ENCODE results near the gene BMP8A. TPM values are rescaled to one million over a fixed set of nuclear protein-coding genes. Genes with fewer than 3 reads are reported as not detected.
A peak's percentile ranks its signal among the peaks of the same experiment; 100 is the strongest.
"Not testable (repeated sequence)": the region's sequence is repeated elsewhere in the genome, so short reads cannot be mapped to it uniquely, and the experiment has no call there.

Gene BMP8A
- total RNA-seq, 2 experiments from 2014 or later: 0.16 TPM; not detected in 1

DNA sequence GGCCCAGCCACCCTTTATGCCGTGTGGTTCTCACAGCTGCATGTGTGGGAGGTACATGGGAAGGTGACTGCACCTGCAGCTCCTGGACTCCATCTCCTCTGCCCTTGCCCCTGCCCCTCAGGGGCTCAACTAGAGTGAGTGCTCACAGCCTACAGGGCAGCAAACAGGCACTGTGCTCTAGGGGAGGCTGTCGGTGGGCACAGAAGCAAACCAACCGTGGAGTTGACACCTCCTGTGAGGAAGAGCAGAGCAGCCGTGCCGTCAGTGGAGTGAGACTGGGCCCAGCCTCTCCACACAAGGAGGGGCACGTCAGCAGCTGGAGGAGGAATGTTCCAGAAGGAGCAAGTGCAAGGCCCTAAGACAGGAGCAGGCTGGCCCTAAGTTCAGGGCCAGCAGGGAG is 32.7 kb downstream of the BMP8A start:
- Mint-ChIP-seq H3K4me1 (peaks cover 2% of the 10 kb centered on the region), H3K27me3 (no peaks in the 10 kb centered on the region), H3K4me3 (no peak overlapping the region), H3K9me3 (ENCODE audit: low read depth) (no peaks in the 10 kb centered on the region), H3K36me3 (ENCODE audit: low read depth) (peaks cover 8% of the 10 kb centered on the region), H3K27ac (no peak overlapping the region)
- no peak for ATAC-seq
- DNase-seq: no peak
- ChIA-PET POLR2A (no interaction called here), CTCF (interaction anchor here (0.5 kb wide), 1 partner anchor 495 kb away, joined by 3 read pairs; no protein-coding TSS in a partner anchor)
- intact Hi-C loops (cut with DNase I, micrococcal nuclease): no loop called here

DNA sequence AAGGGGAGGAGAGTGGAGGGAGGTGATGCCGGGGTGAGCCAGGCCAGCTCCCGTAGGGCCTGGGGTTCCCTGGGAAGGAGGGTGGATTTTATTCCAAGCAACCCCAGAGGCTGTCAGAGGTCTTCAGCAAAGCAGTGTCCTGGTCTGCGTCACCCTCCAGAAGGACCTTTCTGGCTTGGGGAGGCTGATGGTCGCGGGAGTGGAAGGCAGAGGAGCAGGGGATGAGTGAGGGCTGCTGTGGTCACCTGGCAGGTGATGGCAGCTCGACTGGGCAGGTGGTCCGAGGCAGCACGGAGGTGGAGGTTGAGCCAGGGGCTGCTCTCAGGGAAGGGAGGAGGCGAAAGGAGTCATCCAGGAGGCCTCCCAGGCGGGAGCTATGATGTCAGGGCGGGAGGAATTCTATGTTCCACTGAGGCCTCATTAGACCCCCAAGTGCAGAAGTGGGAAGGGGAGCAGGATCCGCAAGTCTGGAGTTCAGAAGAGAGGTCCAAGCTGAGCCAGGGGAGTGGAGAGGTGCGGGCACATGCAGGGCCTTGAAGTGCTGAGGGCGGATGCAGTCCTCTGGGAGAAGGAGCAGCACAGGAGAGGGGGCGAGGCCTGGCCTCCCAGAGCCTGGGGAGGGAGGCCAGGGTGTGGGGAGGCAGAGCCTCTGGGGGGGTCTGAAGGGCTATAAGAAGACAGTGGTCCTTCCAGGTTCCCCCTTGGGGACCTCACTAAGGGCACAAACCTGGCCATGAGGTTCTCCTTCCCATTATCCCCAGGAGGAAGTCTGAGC is 33.3 kb downstream of the BMP8A start:
- intact Hi-C loops (cut with DNase I, micrococcal nuclease): no loop called here
- CTCF ChIA-PET: interaction anchor here (0.5 kb wide), 1 partner anchor 496 kb away, joined by 3 read pairs; no protein-coding TSS in a partner anchor
- H3K27ac Mint-ChIP-seq: peak overlapping the region; percentile 53
- POLR2A ChIA-PET: no interaction called here
- H3K27me3 Mint-ChIP-seq: no peaks in the 10 kb centered on the region
- H3K4me3 Mint-ChIP-seq: no peak overlapping the region
- peaks cover 9% of the 10 kb centered on the region for H3K36me3 Mint-ChIP-seq (ENCODE audit: low read depth)
- no peak for DNase-seq
- H3K4me1 Mint-ChIP-seq: peaks cover 2% of the 10 kb centered on the region
- ATAC-seq: no peak
- no peaks in the 10 kb centered on the region for H3K9me3 Mint-ChIP-seq (ENCODE audit: low read depth)

DNA sequence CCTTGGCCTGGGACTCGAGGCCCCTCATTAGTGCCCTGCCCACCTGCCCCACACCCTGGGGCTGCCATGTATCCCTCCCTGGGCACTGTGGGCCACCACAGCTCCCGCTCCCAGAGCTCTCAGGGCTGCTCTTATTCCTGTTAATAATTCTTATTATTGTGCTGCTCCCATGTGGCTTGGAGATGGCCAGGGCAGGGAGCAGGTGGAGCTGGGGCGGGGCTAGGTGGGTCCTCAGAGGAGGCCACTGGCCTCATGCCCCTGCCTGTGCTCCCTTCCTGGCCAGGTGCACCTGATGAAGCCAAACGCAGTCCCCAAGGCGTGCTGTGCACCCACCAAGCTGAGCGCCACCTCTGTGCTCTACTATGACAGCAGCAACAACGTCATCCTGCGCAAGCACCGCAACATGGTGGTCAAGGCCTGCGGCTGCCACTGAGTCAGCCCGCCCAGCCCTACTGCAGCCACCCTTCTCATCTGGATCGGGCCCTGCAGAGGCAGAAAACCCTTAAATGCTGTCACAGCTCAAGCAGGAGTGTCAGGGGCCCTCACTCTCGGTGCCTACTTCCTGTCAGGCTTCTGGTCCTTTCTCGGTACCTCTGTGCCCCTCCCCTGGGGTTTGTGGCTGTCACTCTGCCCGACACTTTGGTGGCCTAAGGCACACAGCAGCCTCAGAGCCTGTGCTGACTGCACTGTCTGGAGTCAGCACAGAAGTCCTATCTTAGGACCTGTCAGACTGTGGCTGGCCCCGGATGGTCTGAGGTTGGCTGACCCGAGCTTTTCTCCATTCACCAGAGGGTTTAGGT is 34.1 kb downstream of the BMP8A start:
- intact Hi-C loops (cut with DNase I, micrococcal nuclease): no loop called here

DNA sequence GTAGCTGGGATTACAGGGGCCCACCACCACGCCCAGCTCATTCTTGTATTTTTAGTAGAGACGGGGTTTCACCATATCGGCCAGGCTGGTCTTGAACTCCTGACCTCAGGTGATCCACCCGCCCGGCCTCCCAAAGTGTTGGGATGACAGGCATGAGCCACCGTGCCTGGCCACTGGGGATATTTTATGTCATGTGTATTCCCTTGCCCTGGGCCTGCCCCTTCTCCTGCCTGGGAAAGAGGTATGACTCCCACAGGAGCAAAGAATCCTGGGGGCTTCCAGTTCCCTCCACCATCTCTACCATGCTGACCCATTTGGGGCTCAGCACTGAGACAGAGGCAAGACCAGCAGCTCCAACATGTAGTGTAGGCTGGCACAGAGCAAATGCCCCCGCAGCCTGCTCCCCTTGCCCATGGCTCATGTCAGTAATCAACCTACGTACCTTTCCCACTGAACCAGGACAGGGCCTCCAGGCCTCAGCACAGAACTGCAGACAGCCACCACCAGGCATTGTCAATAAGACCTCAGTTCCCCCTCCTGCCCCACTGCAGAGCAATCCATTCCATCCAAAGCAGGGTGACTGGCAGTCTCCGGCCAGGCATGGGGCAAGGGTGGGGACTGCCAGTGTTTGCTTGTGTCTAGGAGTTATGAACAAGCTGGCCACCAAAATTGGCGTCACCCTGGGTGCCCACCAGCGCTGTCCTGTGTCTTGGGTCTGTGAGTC is 35.2 kb downstream of the BMP8A start:
- intact Hi-C loops (cut with DNase I, micrococcal nuclease): no loop called here
- H3K36me3 Mint-ChIP-seq (ENCODE audit: low read depth): peaks cover 9% of the 10 kb centered on the region
- ChIA-PET POLR2A (no interaction called here), CTCF (no interaction called here)
- DNase-seq: no peak
- no peak overlapping the region for H3K4me3 Mint-ChIP-seq
- peaks cover 2% of the 10 kb centered on the region for H3K4me1 Mint-ChIP-seq
- no peaks in the 10 kb centered on the region for H3K9me3 Mint-ChIP-seq (ENCODE audit: low read depth)
- no peaks in the 10 kb centered on the region for H3K27me3 Mint-ChIP-seq
- ATAC-seq: no peak
- H3K27ac Mint-ChIP-seq: no peak overlapping the region

More for the DNA sequence above, 34.1 kb downstream of the BMP8A start:
- no peaks in the 10 kb centered on the region for H3K9me3 Mint-ChIP-seq (ENCODE audit: low read depth)
- peak; percentile 49 for DNase-seq
- CTCF ChIA-PET: no interaction called here
- no peak overlapping the region for H3K4me3 Mint-ChIP-seq
- POLR2A ChIA-PET: no interaction called here
- H3K27me3 Mint-ChIP-seq: no peaks in the 10 kb centered on the region
- ATAC-seq: peak; percentile 80
- peaks cover 9% of the 10 kb centered on the region for H3K36me3 Mint-ChIP-seq (ENCODE audit: low read depth)
- peaks cover 2% of the 10 kb centered on the region for H3K4me1 Mint-ChIP-seq
- no peak overlapping the region for H3K27ac Mint-ChIP-seq

DNA sequence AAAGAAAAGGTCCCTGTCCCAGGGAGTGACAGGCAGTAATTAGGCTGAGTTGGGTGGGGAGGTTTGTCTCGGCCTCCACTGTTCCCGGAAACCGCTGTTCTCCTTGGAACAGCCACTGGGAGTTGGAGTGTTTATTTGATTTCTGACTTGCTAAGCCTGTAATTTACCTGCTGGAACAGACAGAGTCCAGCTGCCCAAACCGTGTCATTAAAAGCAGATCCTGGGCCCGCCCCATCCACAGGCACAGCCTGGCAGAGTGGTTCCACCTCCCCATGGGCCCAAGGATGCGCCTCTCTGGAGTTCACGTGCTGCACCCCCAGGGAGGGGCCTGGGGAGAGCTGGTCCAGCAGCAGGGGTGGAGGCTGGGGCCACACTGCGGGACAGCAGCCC is 35.7 kb downstream of the BMP8A start:
- H3K27ac Mint-ChIP-seq, ATAC-seq, CTCF ChIA-PET: not testable (repeated sequence)

DNA sequence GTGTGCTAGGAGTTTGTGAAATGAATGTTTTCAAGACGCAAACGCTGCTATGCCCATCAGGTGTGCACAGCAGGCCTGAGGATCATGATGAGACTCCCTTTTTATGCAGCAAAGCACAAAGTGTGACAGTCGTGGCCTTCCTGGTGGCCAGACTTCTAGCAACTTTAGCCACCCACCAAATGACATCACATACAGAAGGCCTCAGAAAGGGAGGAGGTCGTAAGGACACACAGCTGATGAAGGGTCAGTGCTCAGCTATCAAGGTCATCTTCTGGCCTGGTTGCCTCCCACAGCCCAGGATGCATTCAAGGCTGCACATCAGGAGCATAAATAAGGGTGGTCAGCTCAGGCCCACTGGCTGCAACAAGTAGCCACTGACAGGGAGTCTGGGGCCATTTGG is 36.6 kb downstream of the BMP8A start:
- Mint-ChIP-seq H3K4me3 (no peak overlapping the region), H3K36me3 (ENCODE audit: low read depth) (peaks cover 17% of the 10 kb centered on the region), H3K27ac (no peak overlapping the region), H3K4me1 (peaks cover 2% of the 10 kb centered on the region), H3K27me3 (no peaks in the 10 kb centered on the region), H3K9me3 (ENCODE audit: low read depth) (no peaks in the 10 kb centered on the region)
- intact Hi-C loops (cut with DNase I, micrococcal nuclease): no loop called here
- DNase-seq (no peak), ATAC-seq (no peak)
- ChIA-PET CTCF (interaction anchor here (0.6 to 0.7 kb wide), 2 partner anchors 19 to 82 kb away, joined by 3 to 4 read pairs; no protein-coding TSS in a partner anchor), POLR2A (no interaction called here)

More for the DNA sequence above, 35.7 kb downstream of the BMP8A start:
- intact Hi-C loops (cut with DNase I, micrococcal nuclease); DNase-seq; H3K9me3 Mint-ChIP-seq (ENCODE audit: low read depth); H3K27me3 Mint-ChIP-seq; H3K4me1 Mint-ChIP-seq; H3K4me3 Mint-ChIP-seq; POLR2A ChIA-PET: not testable (repeated sequence)
- peaks cover 15% of the 10 kb centered on the region for H3K36me3 Mint-ChIP-seq (ENCODE audit: low read depth)

DNA sequence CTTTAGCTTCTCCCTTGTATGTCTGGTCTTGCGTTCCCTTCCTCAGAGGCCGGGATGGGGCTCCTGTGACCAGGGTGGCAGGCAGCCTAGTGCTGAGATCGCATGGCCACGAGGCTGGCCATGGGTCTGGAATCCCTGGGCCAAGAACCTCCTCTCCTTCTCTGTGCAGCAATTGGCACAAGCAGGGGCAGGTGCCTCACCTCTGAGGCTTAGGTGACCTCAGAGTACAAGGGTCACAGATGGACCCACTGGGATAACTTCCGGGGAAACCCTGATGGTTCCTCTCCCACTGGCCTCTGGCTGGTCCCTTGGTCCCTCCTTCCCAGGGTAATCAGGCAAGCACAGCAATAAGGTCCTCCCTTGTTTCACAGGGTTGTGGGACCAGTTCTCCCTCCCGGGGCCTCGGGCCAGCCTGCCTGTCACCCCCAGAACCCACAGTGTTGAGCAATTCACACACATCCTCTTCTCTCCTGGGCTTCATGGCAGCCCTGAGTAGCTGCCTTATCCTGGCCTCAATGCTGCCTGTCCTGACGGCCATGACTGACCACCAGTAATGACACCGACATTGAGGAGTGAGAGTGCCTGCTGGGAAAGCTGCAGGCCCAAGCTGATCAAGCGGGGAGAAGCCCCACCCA is 38.6 kb downstream of the BMP8A start:
- intact Hi-C loops (cut with DNase I, micrococcal nuclease): no loop called here
- peaks cover 2% of the 10 kb centered on the region for H3K4me1 Mint-ChIP-seq
- no peak for DNase-seq
- H3K9me3 Mint-ChIP-seq (ENCODE audit: low read depth): no peaks in the 10 kb centered on the region
- H3K27me3 Mint-ChIP-seq: no peaks in the 10 kb centered on the region
- H3K4me3 Mint-ChIP-seq: no peak overlapping the region
- POLR2A ChIA-PET: no interaction called here
- peaks cover 14% of the 10 kb centered on the region for H3K36me3 Mint-ChIP-seq (ENCODE audit: low read depth)
- ATAC-seq: no peak
- CTCF ChIA-PET: interaction anchor here (0.6 to 1.2 kb wide), 5 partner anchors 9 to 312 kb away, joined by 3 to 4 read pairs (median 3); no protein-coding TSS in a partner anchor
- H3K27ac Mint-ChIP-seq: no peak overlapping the region

DNA sequence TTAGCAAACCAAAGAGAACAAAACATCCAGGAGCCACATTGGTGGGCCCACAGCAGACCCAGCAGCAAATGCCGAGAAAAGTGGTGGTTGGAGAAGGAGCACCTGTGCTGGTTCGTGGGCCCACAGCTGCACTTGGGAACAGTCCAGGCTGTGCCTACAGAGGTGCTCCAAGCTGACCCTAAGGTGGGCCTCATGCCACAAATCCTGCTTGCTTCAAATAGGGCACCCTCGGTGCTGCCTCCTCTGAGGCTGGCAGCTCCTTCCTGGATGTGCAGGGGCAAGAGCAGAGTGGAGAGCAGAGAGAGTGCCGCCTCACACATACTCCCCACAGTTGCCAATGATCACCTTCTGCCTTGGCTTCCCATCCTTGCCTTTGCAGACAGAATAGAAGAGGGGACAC is 40.1 kb downstream of the BMP8A start:
- no peak for DNase-seq
- Mint-ChIP-seq H3K4me1 (no peaks in the 10 kb centered on the region), H3K4me3 (no peak overlapping the region), H3K36me3 (ENCODE audit: low read depth) (peaks cover 20% of the 10 kb centered on the region), H3K9me3 (ENCODE audit: low read depth) (no peaks in the 10 kb centered on the region), H3K27me3 (no peaks in the 10 kb centered on the region), H3K27ac (no peak overlapping the region)
- CTCF ChIA-PET: no interaction called here
- POLR2A ChIA-PET: no interaction called here
- intact Hi-C loops (cut with DNase I, micrococcal nuclease): no loop called here
- ATAC-seq: no peak

DNA sequence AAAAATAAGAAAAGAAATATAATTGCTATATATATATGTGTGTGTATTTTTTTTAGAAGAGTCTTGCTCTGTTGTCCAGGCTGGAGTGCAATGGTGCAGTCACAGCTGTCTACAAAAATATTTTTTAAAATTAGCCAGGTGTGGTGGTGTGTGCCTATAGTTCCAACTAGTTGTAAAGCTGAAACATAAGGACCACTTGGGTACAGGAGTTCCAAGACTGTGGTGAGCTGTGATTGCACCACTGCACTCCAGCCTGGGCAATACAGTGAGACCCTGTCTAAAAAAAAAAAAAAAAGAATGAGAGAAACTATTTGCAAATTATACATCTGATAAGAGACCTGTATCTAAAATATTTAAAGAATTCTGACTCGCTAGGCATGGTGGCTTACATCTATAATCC is 42.0 kb downstream of the BMP8A start:
- Mint-ChIP-seq H3K27ac (no peak overlapping the region), H3K4me1 (no peaks in the 10 kb centered on the region), H3K9me3 (ENCODE audit: low read depth) (no peaks in the 10 kb centered on the region), H3K36me3 (ENCODE audit: low read depth) (peaks cover 21% of the 10 kb centered on the region), H3K4me3 (no peak overlapping the region), H3K27me3 (no peaks in the 10 kb centered on the region)
- POLR2A ChIA-PET: no interaction called here
- intact Hi-C loops (cut with DNase I, micrococcal nuclease): no loop called here
- CTCF ChIA-PET: interaction anchor here (0.5 to 0.8 kb wide), 2 partner anchors 56 to 63 kb away, joined by 3 read pairs; no protein-coding TSS in a partner anchor
- no peak for DNase-seq
- no peak for ATAC-seq

DNA sequence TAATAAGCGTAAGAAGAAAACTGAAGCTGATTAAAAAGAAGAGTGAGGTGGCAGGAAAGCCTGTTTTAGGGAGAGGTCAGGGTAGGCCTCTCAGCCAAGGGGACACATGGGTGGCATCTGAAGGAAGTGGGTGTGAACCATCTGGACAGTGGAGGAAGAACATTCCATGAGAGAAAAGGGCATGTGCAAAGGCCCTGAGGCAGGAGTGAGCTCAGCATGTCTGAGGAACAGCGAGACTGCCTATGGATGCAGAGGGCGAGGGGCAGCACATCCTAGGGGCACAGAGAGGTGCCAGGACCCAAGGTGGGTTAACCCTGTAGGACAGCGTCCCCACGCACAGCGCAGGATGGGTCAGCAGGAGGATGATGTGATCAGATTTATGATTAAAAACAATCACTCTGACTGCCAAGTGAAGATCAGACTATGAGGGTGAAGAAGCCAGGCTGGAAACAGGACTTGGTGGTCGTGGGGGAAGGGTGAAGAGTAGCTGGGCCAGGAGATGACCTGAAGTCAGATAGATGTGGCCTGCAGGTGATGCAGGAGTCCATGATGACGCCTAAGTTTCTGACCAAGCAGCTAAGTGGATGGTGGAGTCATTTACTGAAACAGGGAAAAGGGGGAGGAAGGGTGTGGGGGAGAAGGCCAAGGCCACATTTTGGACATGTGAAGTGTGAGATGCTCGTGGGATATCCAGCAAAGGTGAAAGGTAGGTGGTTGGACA is 47.3 kb downstream of the BMP8A start:
- peaks cover 32% of the 10 kb centered on the region for H3K36me3 Mint-ChIP-seq (ENCODE audit: low read depth)
- no peaks in the 10 kb centered on the region for H3K27me3 Mint-ChIP-seq
- POLR2A ChIA-PET: no interaction called here
- intact Hi-C loops (cut with DNase I, micrococcal nuclease): loop anchor here in 1 of 2 experiments (1.0 to 5.0 kb wide), 3 partner anchors 66 to 440 kb away; no protein-coding TSS in a partner anchor
- ATAC-seq (no peak), DNase-seq (no peak)
- H3K4me3 Mint-ChIP-seq: no peak overlapping the region
- no peaks in the 10 kb centered on the region for H3K4me1 Mint-ChIP-seq
- H3K27ac Mint-ChIP-seq: no peak overlapping the region
- CTCF ChIA-PET: interaction anchor here (0.5 to 3.2 kb wide), 18 partner anchors 8 to 447 kb away, joined by 3 to 15 read pairs (median 4); no protein-coding TSS in a partner anchor
- no peaks in the 10 kb centered on the region for H3K9me3 Mint-ChIP-seq (ENCODE audit: low read depth)
